GM19395 (cell line): ENCODE measurements around the gene OR3A3.

ENCODE experiments used
- ATAC-seq: cut with Tn5 transposase; IDR thresholded peaks from one replicate; pipeline ENCODE4 v1.9.1; 2021; ENCODE audit warnings: mild to moderate bottlenecking, moderate library complexity; ENCODE audit not compliant: unreplicated experiment

The OR3A3 gene

GRCh38 chr17:3471599-3471998 lies 60.4 kb downstream of the OR3A3 start, which contains the start of gene SPATA22:
TSS of gene SPATA22 (minus strand) at chr17:3471819. CDS start at chr17:3469325, 2,494 bp downstream.
- no peak for ATAC-seq

DNA sequence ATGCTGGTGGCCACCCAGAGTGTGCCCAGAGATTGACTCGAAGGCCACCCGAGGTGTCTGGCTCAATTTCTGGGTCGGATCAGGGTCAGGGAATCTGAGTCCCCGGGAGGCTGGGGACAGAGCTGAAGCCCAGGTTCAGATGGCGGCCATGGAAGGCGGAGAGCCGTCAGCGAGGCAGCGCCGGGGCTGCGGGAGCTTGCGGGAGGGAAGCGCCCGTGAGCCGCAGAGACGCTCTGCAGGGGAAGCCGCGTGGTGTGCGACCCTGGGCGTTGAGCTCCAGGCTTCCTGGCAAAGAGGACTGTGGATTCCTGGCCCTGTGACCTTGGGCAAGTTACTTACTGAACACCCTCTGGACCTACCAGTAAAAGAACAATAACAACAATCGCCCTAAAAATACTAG lies 61.0 kb downstream of the OR3A3 start:
- ATAC-seq, result no peak
